HG03439 (cell line): ENCODE measurements around the gene CBX3.
A peak's percentile ranks its signal among the peaks of the same experiment; 100 is the strongest.
"Not testable (repeated sequence)": the region's sequence is repeated elsewhere in the genome, so short reads cannot be mapped to it uniquely, and the experiment has no call there.

Experiments
- ATAC-seq: cut with Tn5 transposase; IDR thresholded peaks from one replicate; pipeline ENCODE4 v1.9.1; 2021; ENCODE audit warnings: mild to moderate bottlenecking, moderate library complexity; ENCODE audit not compliant: unreplicated experiment

The CBX3 gene

GRCh38 chr7:26200444-26201246 lies 900 bp upstream of the CBX3 start, which contains the start of gene HNRNPA2B1:
HNRNPA2B1 (minus strand) TSS chr7:26200746; CDS start chr7:26200577, 169 bp downstream.
- ATAC-seq = peak; percentile 70

- ATAC-seq = peak; percentile 10
Observed at GRCh38 chr7:26202019-26202990, 760 bp downstream of the CBX3 start.

- no peak for ATAC-seq
Observed at GRCh38 chr7:26203016-26203415, 1.5 kb downstream of the CBX3 start.

GRCh38 chr7:26208040-26208439 lies 6.5 kb downstream of the CBX3 start:
- no peak for ATAC-seq

- ATAC-seq = no peak
Observed at GRCh38 chr7:26212921-26213718, 11.6 kb downstream of the CBX3 start.

- ATAC-seq = no peak
Observed at GRCh38 chr7:26213807-26214515, 12.4 kb downstream of the CBX3 start.

- no peak for ATAC-seq
Observed at GRCh38 chr7:26216049-26216448, 14.5 kb downstream of the CBX3 start.

- ATAC-seq = no peak
Observed at GRCh38 chr7:26224359-26224758, 22.8 kb downstream of the CBX3 start.

GRCh38 chr7:26227987-26228386 lies 26.4 kb downstream of the CBX3 start:
- no peak for ATAC-seq

- ATAC-seq = no peak
Observed at GRCh38 chr7:26233902-26234511, 32.5 kb downstream of the CBX3 start.

GRCh38 chr7:26237035-26237807 lies 35.7 kb downstream of the CBX3 start:
- ATAC-seq = no peak

- ATAC-seq = no peak
Observed at GRCh38 chr7:26238032-26238431, 36.5 kb downstream of the CBX3 start.

GRCh38 chr7:26245150-26245549 lies 43.6 kb downstream of the CBX3 start:
- ATAC-seq = no peak

GRCh38 chr7:26250239-26250638 lies 48.7 kb downstream of the CBX3 start:
- no peak for ATAC-seq

- ATAC-seq = not testable (repeated sequence)
Observed at GRCh38 chr7:26261866-26262265, 60.3 kb downstream of the CBX3 start.
